EH (cell line): ENCODE data around the gene OSBPL10.

Source experiments
- DNase-seq: peaks from one replicate; pipeline ENCODE4 v3.0.0-alpha.2; 2015; ENCODE audit warnings: low read depth

The OSBPL10 gene

DNA sequence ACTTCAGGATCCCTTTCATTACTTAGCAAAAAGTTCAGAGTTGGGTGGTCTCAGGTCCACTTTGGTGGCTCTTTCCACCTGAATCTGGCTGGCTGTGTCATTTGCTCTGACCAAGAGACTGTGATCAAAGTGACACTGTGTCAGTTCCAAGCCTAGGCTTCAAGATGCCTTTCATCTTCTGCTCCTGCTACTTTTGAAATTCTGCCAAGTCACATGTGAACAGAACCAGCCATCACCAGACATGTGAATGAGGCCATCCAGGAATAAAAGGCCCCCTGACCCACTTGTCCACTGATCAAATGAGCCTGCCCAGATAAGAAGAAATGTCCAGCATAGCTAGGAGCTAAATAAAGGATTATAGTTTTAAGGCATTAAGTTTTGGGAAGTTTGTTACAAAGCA lies 132.2 kb downstream of the OSBPL10 start:
- no peak for DNase-seq

DNA sequence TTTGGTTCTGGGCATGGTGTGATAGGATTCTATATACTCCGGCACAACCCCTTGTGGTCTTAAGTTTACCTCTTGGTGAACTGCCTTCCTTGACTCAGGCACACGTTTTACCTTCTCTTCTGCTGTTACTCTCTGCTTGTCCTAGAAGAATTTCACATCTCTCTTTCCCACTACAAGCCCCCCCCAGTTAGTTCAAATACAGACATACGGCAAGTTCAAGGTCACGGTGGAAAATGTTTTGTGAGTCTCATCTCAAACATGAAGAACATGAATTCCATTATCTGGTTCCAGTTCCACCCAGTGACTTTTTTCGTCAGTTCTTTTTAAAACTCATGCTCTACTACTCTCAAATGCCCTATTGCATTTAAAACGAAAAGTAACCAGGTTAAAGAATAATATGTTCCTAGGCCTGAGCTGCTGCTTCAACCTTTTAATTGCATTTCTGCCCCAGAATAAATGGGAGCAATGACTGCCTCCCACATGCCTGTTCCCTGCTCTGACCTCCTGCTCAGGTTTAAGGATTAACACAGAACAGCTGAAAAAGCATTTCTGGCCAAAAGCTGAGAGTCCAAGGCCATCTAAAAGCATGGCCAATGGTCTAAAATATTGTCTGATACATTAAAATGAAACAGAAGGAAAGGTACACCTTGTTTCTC lies 132.8 kb downstream of the OSBPL10 start:
- DNase-seq = no peak

DNA sequence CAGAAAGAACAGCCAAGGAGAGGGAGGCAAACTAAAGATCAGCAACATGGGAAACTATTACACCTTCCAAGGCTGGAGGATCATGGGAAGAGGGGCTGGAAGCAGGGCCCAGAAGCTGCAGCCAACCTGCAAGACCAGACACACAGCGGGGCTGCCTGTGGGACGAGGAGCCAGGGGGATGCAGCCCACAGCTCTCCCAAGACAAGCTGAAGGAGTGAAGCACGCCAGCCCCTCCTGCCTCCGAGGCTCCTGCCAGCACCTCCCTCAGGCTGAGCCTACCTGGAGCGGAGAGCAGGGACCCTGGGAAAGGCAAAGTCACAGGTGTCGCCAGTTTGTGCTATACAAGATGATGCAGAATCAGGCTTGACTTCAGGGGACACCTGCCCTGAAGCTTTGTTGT lies 133.3 kb downstream of the OSBPL10 start:
- DNase-seq = no peak

DNA sequence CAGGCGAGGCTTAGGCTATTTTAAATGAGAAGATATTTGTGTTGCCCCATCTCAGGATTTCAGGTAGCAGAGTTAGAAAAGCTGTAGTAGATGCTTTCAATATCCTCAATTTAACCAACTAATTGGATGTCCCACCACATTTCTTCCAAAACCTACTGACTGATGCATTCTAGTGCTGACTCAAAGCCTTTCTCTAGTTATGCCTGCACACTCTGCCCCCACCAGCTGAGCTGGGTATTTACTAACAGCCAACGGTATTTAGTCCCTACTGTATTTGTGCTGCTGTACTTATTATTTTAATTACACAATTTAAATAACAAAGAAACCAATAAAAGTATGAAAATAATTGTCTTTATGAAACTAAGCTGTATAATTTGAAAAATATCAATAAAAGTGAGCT lies 139.5 kb downstream of the OSBPL10 start:
- no peak for DNase-seq

DNA sequence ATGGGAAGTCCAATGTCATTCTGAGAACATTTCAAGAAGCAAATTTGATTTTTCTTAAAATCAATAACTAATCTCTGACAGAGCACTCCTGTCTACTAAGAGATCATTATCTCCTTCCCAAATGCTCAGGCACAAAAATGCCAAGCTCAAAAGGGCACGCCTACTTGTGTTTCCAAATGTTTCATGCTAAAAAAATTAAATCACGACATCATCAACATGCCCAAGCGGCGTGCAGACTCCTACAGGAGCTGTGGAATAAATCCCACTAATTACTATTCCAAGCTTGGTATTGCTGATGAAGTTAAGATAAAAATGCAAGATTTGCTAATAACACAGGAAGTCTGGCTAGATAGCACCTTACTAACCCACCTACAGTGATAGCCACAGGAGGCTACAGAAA lies 140.8 kb downstream of the OSBPL10 start:
- DNase-seq = no peak

DNA sequence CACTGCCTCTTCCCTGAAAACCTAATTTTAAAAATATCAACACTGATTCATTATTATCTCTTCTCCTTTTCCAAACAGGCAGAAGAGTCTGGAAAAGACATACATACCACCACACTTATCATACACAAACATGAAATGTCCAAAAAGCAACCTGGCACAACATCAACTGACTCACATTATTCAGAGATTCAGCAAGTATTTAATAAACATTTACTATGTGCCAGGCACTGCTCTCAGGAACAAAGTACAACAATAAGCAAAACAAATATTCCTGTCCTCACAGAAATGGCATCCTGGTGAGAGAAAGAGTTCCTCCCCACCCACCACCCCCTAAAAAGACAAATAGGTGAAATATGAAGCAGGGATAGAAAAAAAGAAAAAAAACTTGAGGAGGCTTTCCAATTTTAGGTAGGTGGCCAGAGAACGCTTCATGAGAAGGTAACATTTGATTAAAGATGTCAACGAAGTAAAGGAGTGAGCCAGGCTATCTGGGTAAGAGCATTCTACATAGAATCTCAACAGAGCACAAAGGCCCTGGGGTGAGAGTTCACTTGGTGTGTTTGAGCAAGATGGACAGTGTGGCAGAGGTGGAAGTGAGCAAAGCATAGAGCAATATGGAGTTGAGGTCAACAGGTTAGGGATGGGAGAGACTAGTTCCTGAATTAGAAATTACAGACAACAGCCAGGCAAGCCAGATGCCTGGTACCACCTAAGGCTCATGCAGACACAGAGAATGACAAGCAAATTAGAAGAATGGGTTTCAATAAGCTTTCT lies 141.7 kb downstream of the OSBPL10 start:
- DNase-seq = no peak

DNA sequence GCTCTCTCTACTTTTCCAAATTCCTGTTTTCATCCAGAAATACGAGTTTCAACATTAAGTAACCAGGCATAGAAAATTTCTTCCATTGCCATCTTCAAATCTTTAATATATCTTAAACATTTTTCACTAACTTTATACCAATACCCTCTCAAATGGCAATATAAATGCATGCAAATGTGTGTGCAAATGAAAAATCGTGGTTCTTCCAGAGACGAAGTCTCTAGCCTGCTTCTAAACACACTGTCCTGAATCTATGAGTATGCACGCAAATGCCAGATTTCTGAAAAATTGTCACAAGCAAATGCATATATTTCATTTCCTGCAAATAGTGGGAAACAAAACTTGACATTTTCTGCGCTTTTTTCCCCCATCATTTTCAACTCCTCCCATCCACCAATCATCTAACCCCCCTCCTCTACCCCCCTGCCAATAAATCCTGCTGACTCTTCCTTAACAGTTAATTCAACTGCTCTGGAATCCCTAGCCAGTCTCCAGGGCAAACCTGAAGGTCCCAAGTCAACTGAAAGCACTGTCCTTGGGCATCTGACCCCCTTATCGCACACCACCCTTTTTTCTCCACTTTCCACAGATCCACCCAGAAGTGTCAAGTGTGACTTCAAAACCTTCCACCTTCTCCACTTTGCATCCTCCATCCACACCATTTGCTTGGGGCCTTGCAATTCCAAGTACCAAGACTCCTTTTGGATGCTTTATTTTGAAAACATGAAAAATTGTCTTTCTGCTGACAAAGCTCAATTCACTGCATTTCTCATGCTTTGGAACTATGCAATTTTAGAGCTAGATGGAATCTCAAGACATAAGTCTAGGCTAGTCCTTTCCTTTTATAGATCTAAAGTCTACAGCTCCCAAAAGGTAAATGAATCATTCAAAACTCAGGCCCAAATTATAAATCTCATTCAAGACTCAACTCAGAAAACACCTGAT lies 144.7 kb downstream of the OSBPL10 start:
- no peak for DNase-seq

DNA sequence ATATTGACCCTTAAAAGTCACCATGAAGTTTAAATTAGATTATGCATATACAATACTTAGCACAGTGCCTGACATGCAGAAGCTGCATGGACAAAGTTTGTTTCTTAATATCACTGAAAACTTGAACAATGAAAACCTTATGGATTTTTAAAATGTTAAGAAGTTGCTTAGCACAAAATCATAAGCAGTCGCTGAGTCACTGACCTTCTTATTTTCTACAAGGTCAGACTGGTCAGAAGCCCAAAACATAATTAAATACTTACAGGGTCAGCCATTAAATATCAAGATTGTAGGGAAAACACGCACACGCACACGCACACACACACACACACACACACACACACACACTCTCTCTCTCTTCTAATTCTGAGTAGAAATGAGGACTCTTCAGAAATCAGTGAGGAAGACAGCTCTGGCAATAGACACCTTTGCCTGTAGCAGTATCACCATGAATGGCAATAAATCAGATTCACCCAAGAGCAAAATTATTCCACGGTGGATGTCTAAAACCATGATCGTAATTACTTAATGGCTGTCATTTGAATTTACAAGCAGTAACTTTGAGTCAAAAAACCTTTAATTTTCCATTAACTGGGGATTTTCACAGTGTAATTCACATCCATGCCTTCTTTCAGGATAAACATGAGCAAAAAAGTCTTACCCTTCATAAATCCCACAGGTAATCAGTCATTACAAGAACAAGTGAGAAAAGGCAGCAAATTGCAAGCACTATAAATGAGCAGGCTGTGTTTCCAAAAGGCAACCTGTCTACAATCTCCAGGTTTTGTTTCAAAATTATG lies 147.5 kb downstream of the OSBPL10 start:
- DNase-seq = no peak

DNA sequence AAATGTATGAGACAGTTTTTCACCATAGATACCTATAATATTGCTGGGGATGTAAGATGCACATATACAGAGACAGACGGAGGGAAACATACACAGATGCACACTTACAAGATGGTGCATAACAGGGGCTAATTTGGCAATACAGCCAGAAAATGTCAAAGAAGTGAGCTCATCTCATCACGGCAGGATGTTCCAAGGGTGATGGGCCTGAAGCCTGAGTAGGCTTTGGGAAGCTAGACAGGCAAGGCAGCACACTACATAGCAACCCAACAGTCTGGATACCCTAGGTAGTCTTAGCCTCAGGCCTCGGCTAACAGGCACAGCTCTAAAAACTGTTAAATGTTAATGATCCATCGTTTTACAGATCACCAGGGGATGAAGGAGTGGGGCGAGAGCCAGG lies 148.5 kb downstream of the OSBPL10 start:
- DNase-seq = no peak

DNA sequence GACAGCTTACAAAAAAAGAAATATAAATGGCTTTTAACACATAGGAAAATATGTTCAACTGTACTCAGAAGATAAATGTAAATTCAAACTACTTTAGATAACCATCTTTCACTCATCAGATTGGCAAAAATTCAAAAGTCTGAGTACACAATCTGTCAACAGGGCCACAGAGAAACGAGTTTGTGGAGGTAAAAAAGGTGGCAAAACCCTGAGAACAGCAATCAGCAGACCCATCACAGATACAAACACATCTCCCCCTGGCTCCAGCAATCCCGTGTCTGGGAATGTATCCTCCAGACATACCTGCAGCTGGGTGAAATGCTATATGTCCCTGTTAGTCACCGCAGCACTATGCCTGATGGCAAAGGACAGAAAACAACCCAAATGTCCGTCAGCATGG lies 149.5 kb downstream of the OSBPL10 start:
- DNase-seq = no peak

DNA sequence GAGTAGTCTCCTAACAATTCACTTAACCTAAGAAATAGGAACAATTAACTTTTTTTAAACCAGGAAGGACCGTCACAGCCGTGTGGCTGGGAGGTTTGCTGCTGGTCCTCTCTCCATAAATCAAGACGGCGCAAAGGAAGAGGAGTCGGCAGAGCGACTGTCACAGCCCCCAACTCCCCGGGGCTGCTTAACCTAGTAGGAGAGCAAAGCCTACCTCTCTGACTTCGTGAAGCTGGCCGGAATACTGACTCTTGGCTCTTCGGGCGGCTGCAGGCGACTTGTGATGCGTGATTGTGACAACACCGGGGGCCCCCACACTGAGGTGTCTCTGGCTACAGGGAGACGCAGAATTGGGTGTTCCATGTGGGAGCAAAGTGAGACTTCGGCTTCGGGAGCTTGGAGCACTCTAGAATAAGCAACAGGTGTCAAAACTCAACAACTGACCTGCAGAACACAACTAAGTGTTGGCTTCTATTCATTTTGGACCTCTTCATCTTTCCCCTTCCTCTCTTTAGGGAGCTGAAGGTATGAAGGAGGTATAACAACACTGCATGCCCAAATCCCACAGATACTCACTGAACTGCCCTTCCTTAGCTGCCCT lies 151.1 kb downstream of the OSBPL10 start:
- no peak for DNase-seq

DNA sequence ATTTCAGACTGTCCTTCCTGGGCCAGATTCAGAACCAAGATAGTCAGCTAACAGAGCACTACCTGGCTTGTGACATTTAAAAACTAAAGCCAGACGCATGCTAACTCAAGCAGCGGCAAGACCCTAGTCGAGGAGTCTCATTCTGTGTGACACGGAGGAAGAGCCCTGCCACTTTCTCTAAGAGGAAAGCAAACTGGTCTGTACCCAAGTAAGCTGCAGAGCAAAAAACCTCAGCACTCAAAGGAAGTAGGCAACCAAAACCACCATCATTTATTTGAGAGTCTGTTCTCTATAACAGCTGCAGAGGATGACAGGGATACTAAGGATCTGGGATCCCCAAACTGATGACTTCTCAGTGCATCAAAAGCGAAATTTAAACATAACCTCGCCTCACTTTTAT lies 152.1 kb downstream of the OSBPL10 start:
- DNase-seq = no peak

DNA sequence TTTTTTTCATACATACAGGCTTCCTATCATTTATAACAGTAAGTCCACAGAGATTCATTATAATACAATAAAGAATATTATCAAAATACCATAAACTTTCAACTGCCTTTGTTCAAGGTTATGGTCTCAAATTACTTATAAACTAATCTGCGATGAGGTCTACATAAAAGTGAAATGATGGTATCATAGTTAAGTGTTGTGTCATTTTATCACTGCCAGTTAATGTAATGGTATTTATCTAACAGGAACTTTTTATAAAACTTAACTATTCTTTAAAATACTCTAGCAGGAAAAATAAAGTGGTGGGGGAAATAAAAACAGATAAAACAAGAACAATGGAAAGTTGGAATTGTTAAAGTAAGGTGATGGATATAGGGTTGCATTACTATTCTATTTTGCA lies 153.1 kb downstream of the OSBPL10 start:
- no peak for DNase-seq

DNA sequence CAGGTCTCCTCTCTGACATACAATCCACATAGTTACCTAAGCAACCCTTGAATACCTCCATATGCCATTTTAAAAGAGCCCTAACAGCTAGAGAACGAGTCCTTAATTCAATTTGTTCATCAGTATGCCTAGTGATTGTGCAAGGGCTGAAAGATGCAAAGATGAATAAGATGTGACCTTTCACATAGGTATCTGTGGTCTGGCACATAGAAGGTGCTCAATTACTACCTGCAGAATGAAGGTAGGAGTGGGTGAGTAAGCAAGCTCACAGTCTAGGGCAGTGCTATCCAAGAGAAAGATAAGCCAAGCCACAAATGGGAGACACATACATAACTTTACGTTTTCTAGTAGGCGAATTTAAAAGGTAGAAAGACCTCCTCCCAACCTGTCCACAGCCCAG lies 157.9 kb downstream of the OSBPL10 start:
- no peak for DNase-seq

DNA sequence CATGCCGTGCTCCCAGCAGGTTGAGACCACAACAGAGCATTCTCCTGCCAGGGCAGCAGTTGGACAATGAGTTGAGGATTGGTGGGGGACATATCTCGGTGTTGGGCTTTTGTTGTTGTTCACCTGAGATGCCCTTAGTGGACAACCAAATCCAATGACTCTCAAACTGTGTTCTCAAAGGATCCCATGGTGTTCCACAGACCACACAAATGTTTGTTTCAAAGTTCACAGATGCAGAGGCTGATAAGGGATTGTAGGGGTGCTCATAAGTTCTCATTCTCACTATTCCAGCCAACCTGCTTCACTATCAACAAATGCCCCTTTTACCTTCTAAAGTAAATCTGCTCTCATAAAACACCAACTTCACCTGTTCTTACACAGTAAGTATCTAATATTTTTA lies 159.9 kb downstream of the OSBPL10 start:
- no peak for DNase-seq

DNA sequence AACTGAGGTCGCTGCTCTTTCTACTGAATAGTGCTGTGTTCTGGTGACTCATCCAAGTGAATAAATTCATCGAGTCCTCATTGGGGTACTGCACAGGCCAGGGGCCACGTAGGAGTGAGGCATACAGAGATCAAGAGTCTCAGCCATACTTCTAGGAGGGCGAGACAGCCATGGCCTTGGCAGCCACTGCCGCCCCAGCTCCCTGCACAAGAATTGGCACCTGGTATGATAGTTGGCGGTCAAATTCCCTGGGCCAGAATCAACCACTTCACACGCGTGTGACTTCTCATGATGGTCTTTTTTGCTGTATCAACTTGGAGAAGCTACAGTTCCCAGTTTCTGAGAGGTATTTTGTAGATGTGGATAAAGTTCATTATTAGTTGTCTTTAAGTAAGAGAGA lies 161.6 kb downstream of the OSBPL10 start:
- DNase-seq = no peak

DNA sequence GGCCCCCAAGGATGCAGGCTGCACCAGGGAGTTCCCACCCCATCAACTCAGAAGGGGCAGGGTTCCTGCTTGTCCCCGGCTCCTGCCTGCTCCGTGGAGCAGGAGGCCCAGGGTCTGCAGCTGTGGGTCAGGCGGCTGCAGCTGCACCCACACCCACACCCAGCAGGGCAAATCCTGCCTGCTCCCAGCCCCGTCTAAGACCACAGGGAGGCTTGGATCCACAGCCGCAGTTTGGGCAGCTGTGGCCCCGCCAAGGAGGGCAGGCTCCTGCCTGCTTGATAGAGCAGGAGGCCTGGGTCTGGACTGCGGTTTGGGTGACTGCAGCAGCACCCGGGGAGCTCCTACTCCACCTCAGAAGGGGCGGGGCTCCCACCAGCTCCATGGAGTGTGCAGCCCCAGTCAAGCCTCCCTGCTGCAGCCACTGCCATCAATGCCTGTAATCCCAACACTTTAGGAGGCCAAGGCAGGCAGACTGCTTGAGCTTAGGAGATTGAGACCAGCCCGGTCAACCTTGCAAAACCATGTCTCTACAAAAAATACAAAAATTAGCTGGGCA lies 163.6 kb downstream of the OSBPL10 start:
- no peak for DNase-seq

DNA sequence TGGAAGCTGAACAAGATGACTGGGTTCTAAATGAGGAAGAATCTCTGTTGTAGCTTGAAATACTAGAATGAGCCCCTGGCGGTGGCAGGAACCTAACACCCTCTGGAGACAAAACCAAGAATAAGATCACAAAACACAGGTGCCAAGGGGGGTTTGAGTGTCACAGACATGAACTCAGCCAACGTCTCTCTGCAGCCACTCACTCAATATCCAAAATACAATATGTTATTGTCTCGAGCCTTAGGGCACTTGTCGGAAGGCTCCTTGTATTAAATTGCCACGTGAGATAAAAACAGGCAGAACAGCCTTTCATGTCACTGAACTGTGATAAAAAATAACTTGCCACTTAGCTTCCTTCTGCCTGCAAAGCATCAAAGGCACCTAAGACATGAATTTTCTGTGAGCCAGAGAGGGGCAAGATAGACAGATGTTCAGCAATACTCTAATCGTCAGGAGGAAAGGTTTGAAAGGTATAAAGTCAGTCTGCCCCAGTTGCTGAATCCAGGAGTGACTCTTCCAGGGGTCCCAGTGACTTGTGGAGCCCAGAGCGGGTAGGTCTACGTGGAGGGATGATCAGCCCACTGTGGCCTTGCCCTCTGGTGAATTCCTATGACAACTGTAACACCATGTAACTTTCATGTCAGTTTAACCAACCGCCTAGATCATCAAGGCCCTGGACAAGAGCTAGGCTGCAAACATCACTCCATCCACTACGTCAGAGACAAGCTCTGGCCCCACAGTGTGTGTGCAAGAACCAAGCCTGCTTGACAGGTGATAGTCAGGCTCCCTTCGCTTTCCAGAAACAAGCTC lies 165.2 kb downstream of the OSBPL10 start:
- DNase-seq = no peak

DNA sequence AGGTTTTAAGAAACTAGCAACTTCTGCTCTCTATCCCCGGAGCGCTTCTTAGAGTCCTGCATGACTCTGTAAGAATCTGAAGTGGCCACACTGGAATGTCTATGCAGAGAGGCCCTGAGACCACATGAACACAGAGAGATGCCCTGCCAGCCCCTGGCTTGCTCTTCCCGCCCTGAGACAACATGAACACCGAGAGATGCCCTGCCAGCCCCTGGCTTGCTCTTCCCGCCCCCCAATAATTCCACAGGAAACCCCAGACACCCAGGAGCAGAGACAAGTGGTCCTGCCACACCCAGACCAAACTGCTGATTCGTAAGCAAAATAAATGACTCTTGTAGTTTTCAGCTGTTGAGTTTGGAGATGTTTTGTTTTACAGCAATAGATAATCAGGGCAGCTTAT lies 166.1 kb downstream of the OSBPL10 start:
- DNase-seq = no peak

DNA sequence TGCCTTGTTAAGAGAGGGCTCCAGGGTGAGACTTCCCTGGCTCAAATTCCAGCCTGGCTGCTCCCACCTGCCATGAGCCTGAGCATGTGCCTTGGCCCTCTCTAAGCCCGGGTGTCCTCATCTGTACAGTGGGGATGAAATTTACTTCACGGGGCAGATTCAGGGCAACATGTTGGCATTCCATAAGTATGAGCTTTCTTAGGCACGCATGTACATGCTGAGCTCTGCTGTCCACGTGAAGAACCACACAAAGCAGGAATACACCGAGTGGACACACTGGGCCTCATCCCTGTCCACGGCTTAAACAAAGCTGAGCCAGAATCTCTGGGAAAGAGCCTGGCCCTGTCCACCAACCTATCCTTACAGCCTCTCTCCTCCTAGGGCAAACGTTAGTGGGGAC lies 167.4 kb downstream of the OSBPL10 start:
- no peak for DNase-seq
